OCI-LY7 (cell line): Measurements from ENCODE around the gene ADD3. TPM values are rescaled to one million over a fixed set of nuclear protein-coding genes. Genes with fewer than 3 reads are reported as not detected.
"Not testable (repeated sequence)": the region's sequence is repeated elsewhere in the genome, so short reads cannot be mapped to it uniquely, and the experiment has no call there.

ENCODE experiments used
- BruUV-seq: library from RNA; stranded (reverse); fragments of 400-500 nt; replicated peaks from 2 replicates; lab custom pipeline; 2021; lab: Mats Ljungman, UMichigan
- CTCF ChIA-PET: fragments of 300-600 bp; sonication (Branson Sonifier 250); formaldehyde crosslinking; loops from one replicate; lab custom pipeline; 2022; ENCODE audit warnings: antibody characterized with exemption; ENCODE audit not compliant: unreplicated experiment; lab: Charles Lee
- POLR2A ChIA-PET: fragments of 300-600 bp; sonication (Branson Sonifier 250); formaldehyde crosslinking; loops from one replicate; lab custom pipeline; 2022; ENCODE audit warnings: antibody characterized with exemption; lab: Charles Lee
- DNase-seq: peaks from one replicate; pipeline ENCODE4 v3.0.0-alpha.2; 2015; ENCODE audit warnings: low spot score
- H2AFZ ChIP-seq: fragments of 200-600 bp; sonication (generic), shearing (Covaris generic); 2 replicates; pipeline ENCODE4 v1.6.1; 2014; ENCODE audit warnings: mild to moderate bottlenecking, antibody characterized with exemption, low read length, moderate library complexity
- H3K27ac ChIP-seq: fragments of 200-600 bp; sonication (generic); 2 replicates; pipeline ENCODE4 v1.5.1; 2014; ENCODE audit warnings: mixed run types, low read depth, mild to moderate bottlenecking, moderate library complexity, low read length, inconsistent platforms; ENCODE audit not compliant: poor library complexity, severe bottlenecking
- H3K36me3 ChIP-seq: fragments of 200-600 bp; sonication (generic); 2 replicates; pipeline ENCODE4 v1.6.1; 2014; ENCODE audit warnings: mild to moderate bottlenecking, antibody characterized with exemption, low read length, moderate library complexity, mixed read lengths; ENCODE audit not compliant: insufficient read depth
- H3K4me1 ChIP-seq: fragments of 200-600 bp; sonication (generic); 2 replicates; pipeline ENCODE4 v1.5.1; 2014; ENCODE audit warnings: mild to moderate bottlenecking, low read length; ENCODE audit not compliant: insufficient read depth, poor library complexity, severe bottlenecking
- H3K4me2 ChIP-seq: fragments of 200-600 bp; sonication (generic); 2 replicates; pipeline ENCODE4 v1.6.1; 2014; ENCODE audit warnings: mild to moderate bottlenecking, low read length
- H3K4me3 ChIP-seq: fragments of 200-600 bp; sonication (generic); 2 replicates; pipeline ENCODE4 v1.5.1; 2014; ENCODE audit warnings: mild to moderate bottlenecking, low read depth, low read length; ENCODE audit not compliant: poor library complexity, severe bottlenecking
- H3K79me2 ChIP-seq: fragments of 200-600 bp; sonication (generic); 2 replicates; pipeline ENCODE4 v1.6.1; 2016; ENCODE audit warnings: low read depth, mild to moderate bottlenecking, low read length, moderate library complexity, mixed read lengths; ENCODE audit not compliant: insufficient read depth
- H3K9me2 ChIP-seq: fragments of 200-600 bp; sonication (generic); 2 replicates; pipeline ENCODE4 v1.6.1; 2016; ENCODE audit warnings: mild to moderate bottlenecking, low read length, mixed read lengths; ENCODE audit not compliant: insufficient read depth
- H3K9me3 ChIP-seq: fragments of 200-600 bp; sonication (generic); 2 replicates; pipeline ENCODE4 v1.6.1; 2014; ENCODE audit warnings: mild to moderate bottlenecking, mixed run types, low read length, mixed read lengths
- H4K20me1 ChIP-seq: fragments of 200-600 bp; sonication (generic); 2 replicates; pipeline ENCODE4 v1.6.1; 2014; ENCODE audit warnings: mild to moderate bottlenecking, antibody characterized with exemption, low read length, moderate library complexity, mixed read lengths; ENCODE audit not compliant: insufficient read depth
- CTCF ChIP-seq: fragments of 200-600 bp; sonication (generic); conservative IDR thresholded peaks from 2 replicates; pipeline ENCODE4 v1.5.1; 2014; ENCODE audit warnings: mild to moderate bottlenecking, antibody characterized with exemption, low read length, moderate library complexity, mixed read lengths
- EZH2phosphoT487 ChIP-seq: fragments of 200-600 bp; sonication (generic); IDR thresholded peaks from 2 replicates; pipeline ENCODE4 v1.6.1; 2018; ENCODE audit warnings: low read depth, borderline replicate concordance, mild to moderate bottlenecking, mixed run types, antibody characterized with exemption, low read length, moderate library complexity, mixed read lengths
- intact Hi-C: fragments of 100-400 bp; cut with micrococcal nuclease; formaldehyde crosslinking; loops from one replicate; pipeline ENCODE4 v1.10.0; 2022; ENCODE audit not compliant: unreplicated experiment
- total RNA-seq, 2 experiments: library from RNA; depleted of rRNA in 1 of 2; stranded (reverse); fragments of >200 nt in 1 of 2; shearing (Covaris generic) in 1 of 2; gene quantifications; 2 replicates each; pipeline ENCODE4 v1.2.3, GENCODE V29; 2014 to 2022

ADD3 gene
- total RNA-seq, 2 experiments from 2014 or later, result 75.8 to 89.7 TPM

- Histone ChIP-seq H3K9me2 (no peaks in the 10 kb centered on the region), H3K27ac (no peak overlapping the region), H3K4me3 (no peak overlapping the region), H3K4me1 (no peaks in the 10 kb centered on the region), H3K9me3 (no peaks in the 10 kb centered on the region), H2AFZ (no peak overlapping the region), H3K36me3 (peaks cover 69% of the 10 kb centered on the region), H3K4me2 (no peak overlapping the region), H3K79me2 (no peaks in the 10 kb centered on the region), H4K20me1 (no peaks in the 10 kb centered on the region)
- intact Hi-C loops, result no loop called here
- TF ChIP-seq CTCF, result no peak
- TF ChIP-seq EZH2phosphoT487, result no peak
- no peak for DNase-seq
- POLR2A ChIA-PET, result interaction anchor here (0.6 kb wide), 1 partner anchor 95 kb away, joined by 5 read pairs; no protein-coding TSS in a partner anchor
- TSS peak; percentile 25 for BruUV-seq
- CTCF ChIA-PET, result interaction anchor here (0.7 kb wide), 1 partner anchor 30 kb away, joined by 3 read pairs; no protein-coding TSS in a partner anchor
Measured at GRCh38 chr10:110113670-110114337, 106.0 kb downstream of the ADD3 start.

- H3K4me2 ChIP-seq, H3K9me3 ChIP-seq, H2AFZ ChIP-seq, intact Hi-C loops, BruUV-seq, DNase-seq, H4K20me1 ChIP-seq, H3K9me2 ChIP-seq, H3K79me2 ChIP-seq, H3K27ac ChIP-seq, CTCF ChIA-PET, H3K4me3 ChIP-seq, H3K4me1 ChIP-seq: not testable (repeated sequence)
- POLR2A ChIA-PET, result interaction anchor here (0.6 to 1.7 kb wide), 4 partner anchors 11 to 870 kb away, joined by 3 to 6 read pairs (median 4); no protein-coding TSS in a partner anchor
- H3K36me3 ChIP-seq, result peaks cover 75% of the 10 kb centered on the region
Measured at GRCh38 chr10:110114668-110115067, 106.9 kb downstream of the ADD3 start.

GRCh38 chr10:110115784-110116520 is 108.2 kb downstream of the ADD3 start:
- ChIA-PET POLR2A (interaction anchor here (0.6 to 1.7 kb wide), 4 partner anchors 11 to 58 kb away, joined by 3 to 6 read pairs (median 4); no protein-coding TSS in a partner anchor), CTCF (no interaction called here)
- TF ChIP-seq CTCF (no peak), EZH2phosphoT487 (no peak)
- Histone ChIP-seq H3K9me3 (no peaks in the 10 kb centered on the region), H3K4me1 (no peaks in the 10 kb centered on the region), H3K4me3 (no peak overlapping the region), H3K79me2 (no peaks in the 10 kb centered on the region), H3K4me2 (no peak overlapping the region), H2AFZ (no peak overlapping the region), H3K36me3 (peaks cover 75% of the 10 kb centered on the region), H3K9me2 (no peaks in the 10 kb centered on the region), H3K27ac (no peak overlapping the region), H4K20me1 (no peaks in the 10 kb centered on the region)
- intact Hi-C loops, result no loop called here
- BruUV-seq, result no TSS peak
- no peak for DNase-seq
